GM12873 (cell line): ENCODE data around the gene EPB41L4A.

Experiments
- TF ChIP-seq, protein P1 (sequence below): IDR thresholded peaks from 2 replicates; pipeline ENCODE4 v1.5.1; 2012; ENCODE audit warnings: low read depth, mild to moderate bottlenecking, moderate library complexity, low read length, control low read depth; ENCODE audit not compliant: insufficient read depth; ENCODE audit errors: missing control alignments

The EPB41L4A gene

GRCh38 chr5:112348915-112349314 lies 70.2 kb downstream of the EPB41L4A start:
- TF ChIP-seq, protein P1, sequence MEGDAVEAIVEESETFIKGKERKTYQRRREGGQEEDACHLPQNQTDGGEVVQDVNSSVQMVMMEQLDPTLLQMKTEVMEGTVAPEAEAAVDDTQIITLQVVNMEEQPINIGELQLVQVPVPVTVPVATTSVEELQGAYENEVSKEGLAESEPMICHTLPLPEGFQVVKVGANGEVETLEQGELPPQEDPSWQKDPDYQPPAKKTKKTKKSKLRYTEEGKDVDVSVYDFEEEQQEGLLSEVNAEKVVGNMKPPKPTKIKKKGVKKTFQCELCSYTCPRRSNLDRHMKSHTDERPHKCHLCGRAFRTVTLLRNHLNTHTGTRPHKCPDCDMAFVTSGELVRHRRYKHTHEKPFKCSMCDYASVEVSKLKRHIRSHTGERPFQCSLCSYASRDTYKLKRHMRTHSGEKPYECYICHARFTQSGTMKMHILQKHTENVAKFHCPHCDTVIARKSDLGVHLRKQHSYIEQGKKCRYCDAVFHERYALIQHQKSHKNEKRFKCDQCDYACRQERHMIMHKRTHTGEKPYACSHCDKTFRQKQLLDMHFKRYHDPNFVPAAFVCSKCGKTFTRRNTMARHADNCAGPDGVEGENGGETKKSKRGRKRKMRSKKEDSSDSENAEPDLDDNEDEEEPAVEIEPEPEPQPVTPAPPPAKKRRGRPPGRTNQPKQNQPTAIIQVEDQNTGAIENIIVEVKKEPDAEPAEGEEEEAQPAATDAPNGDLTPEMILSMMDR: no peak

DNA sequence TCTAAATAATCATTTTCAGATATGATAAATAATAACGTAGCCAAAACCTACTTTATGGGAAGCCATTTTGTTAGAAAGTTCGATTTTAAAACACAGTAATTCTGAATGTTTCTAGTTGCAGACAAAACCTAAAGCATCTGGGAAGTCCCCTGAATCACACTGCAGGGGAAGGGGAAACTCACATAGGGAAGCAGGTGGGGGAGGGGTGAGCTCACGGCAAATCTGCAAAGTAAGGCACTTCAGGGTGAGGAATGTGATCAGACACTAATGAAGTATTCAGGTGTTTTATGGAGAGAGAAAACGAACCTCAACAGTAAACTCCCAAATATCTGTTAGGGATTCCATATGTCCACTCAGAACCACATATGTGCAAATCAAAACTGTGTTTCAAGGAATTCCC lies 70.7 kb downstream of the EPB41L4A start:
- TF ChIP-seq, protein P1: no peak

- TF ChIP-seq, protein P1: no peak
These were observed 72.5 kb downstream of the EPB41L4A start for GRCh38 chr5:112346411-112347044.

GRCh38 chr5:112344540-112344939 lies 74.5 kb downstream of the EPB41L4A start:
- TF ChIP-seq, protein P1: no peak

- TF ChIP-seq, protein P1: no peak
These were observed 76.7 kb downstream of the EPB41L4A start for GRCh38 chr5:112342389-112342788.

GRCh38 chr5:112339761-112340160 lies 79.3 kb downstream of the EPB41L4A start:
- TF ChIP-seq, protein P1: no peak

- TF ChIP-seq, protein P1: no peak
These were observed 80.3 kb downstream of the EPB41L4A start for GRCh38 chr5:112338681-112339337.
